ENCODE data around the gene CFAP74. TPM values are rescaled to one million over a fixed set of nuclear protein-coding genes. Genes with fewer than 3 reads are reported as not detected.

Gene CFAP74
- total RNA-seq, 4 donors from 2014 or later = not detected

DNA sequence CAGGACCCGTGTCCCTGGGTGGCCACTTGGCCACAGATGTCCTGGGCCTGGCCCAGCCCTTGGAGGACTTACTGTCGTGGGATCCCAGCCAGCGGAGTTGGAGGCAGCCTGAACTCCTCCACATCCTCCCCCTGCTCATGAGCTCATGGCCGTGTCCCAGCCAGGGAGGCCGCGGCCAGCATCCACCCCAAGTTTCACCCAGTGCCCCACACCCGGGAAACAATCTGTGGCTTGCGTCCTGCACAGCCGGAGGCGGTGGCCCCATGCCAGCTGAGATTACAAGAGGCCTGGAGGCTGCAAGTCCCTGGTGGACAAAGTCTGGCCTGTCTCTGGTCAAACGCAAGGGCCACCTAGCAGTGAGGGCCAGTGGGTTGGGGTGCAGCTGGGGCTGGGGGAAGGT is 57.0 kb downstream of the CFAP74 start:
- H3K4me3 ChIP-seq = no peak overlapping the region
- H3K27me3 ChIP-seq = peaks cover 0 to 13% of the 10 kb centered on the region in 2 donors
- H3K27ac ChIP-seq = no peak overlapping the region
- no peak for DNase-seq (ENCODE audit: low spot score in 2 of 2)
- H3K9me3 ChIP-seq = no peaks in the 10 kb centered on the region
- H3K36me3 ChIP-seq = no peaks in the 10 kb centered on the region
- 10 to 29% methylated on average over 6 of the region's 11 CpGs for WGBS, 2 donors
- TF ChIP-seq CTCF (IDR thresholded peaks at IDR 0.05) = no peak
- TF ChIP-seq POLR2A (IDR thresholded peaks at IDR 0.05) = no peak
- peak in 1 of 2 donors; percentile 17 for TF ChIP-seq EP300 (IDR thresholded peaks at IDR 0.05)
- peaks cover 0 to 17% (median 0%) of the 10 kb centered on the region in 4 donors for H3K4me1 ChIP-seq

DNA sequence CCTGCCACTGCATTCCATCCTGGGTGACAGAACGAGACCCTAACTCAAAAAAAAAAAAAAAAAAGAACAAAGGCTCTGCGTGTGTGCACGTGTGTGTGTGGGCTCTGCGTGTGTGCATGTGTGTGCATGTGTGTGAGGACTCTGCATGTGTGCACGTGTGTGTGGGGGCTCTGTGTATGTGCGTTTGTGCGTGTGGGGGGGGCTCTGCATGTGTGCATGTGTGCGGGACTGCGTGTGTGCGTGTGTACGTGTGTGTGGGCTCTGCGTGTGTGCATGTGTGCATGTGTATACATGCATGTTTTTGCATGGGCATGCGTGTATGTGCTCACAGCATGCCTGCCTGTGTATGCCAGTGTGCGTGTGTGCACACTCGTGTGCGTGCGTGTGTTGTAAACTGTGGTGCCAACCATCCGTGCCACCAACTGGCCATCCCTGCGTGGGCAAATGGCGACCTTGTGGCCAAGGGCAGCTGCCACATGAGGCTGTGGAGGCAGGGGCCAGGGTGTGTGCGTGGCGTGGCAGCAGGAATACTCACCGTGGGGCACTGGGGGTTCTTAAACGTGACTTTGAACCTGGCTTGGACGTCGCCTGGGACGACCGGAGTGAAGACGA is 57.7 kb downstream of the CFAP74 start:
- TF ChIP-seq EP300 (IDR thresholded peaks at IDR 0.05) (no peak), POLR2A (IDR thresholded peaks at IDR 0.05) (no peak), CTCF (IDR thresholded peaks at IDR 0.05) (no peak)
- H3K4me1 ChIP-seq = peaks cover 0 to 17% (median 0%) of the 10 kb centered on the region in 4 donors
- H3K9me3 ChIP-seq = no peaks in the 10 kb centered on the region
- no peak for DNase-seq (ENCODE audit: low spot score in 2 of 2)
- H3K4me3 ChIP-seq = no peak overlapping the region
- no peak overlapping the region for H3K27ac ChIP-seq
- H3K27me3 ChIP-seq = peaks cover 0 to 10% of the 10 kb centered on the region in 2 donors
- WGBS, 2 donors = 84 to 87% methylated on average over 29 of the region's 29 CpGs
- no peaks in the 10 kb centered on the region for H3K36me3 ChIP-seq

DNA sequence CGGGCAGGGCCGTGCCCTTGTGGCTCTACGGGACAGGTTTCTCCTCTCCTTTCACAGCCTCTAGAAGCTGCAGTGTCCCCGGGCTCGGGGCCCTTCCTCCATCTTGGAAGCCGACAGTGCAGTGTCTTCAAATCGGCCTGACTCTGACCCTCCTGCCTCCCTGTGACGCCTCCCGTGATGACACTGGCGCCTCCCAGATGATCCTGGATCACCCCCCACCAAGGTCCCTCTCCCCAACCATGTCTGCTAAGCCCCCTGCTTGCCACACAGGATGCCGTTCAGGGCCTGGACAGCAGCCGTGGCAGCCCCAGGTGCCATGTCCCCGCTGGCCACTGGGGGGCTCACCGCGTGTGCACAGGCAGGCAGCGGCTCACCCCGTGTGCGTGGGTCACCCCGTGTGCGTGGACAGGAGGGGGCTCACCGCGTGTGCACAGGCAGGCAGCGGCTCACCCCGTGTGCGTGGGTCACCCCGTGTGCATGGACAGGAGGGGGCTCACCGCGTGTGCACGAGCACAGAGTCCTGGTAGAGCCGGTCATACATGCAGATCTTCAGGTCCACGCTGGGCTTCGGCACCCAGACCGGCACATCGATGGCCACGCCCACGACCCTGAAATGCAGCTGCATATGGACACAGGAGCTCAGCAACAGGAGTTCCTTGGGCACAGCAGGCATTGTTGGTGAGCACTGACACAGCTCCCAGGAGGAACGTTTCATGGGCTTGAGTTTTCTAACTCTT is 59.6 kb downstream of the CFAP74 start:
- Histone ChIP-seq H3K9me3 (no peaks in the 10 kb centered on the region), H3K27ac (no peak overlapping the region), H3K36me3 (no peaks in the 10 kb centered on the region), H3K27me3 (peaks cover 0 to 20% of the 10 kb centered on the region in 2 donors), H3K4me1 (peaks cover 0 to 17% (median 0%) of the 10 kb centered on the region in 4 donors), H3K4me3 (no peak overlapping the region)
- peak in 1 of 2 donors; percentile 35 for DNase-seq (ENCODE audit: low spot score in 2 of 2)
- 19 to 22% methylated on average over 27 to 32 of the region's 37 CpGs for WGBS, 2 donors
- TF ChIP-seq CTCF (IDR thresholded peaks at IDR 0.05) (peak; percentile 84 to 96 (median 85)), EP300 (IDR thresholded peaks at IDR 0.05) (no peak)

DNA sequence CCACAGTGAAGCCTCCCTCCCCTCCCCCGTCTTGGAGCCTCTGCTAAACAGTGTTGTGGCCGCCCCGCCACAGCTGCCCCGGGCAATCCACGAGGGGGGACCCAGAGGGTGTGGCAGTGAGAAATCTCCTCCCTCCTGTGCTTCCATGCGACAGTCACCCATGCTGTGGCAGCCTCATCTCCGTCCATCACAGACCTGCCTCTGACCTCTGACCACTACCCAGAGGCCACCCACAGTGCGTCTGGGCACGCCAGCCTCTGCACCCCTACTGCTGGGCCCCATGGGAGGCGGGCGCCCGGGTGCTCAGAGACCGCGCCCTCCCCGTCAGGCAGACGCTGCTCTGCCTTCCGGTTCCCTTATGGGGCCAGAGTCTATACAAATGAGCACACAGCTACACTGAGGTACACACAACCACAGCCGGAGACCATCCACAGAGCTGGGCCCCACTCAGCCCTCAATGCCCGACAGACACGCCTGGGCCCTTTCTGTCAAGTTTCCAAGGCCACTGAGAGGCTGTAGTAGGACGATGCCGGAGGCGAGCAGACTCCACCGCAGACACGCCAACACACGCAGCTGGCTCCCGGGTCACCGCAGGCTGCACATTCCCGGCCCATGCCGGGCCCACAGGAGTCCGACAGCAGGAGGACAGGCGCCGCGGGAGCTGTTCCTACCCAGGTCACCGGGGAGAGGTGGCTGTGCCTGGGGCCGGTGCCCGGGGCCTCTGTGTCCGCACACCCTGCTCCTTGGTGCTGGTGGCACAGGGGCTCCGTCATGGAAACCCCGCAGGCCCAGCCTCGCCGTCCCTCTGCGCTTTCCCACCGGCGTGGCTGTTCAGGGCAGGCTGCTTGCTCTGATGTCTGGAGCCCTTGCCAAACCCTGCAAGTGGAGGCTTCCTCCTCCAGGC is 60.6 kb downstream of the CFAP74 start:
- Histone ChIP-seq H3K4me3 (no peak overlapping the region), H3K27me3 (peaks cover 0 to 20% of the 10 kb centered on the region in 2 donors), H3K4me1 (peaks cover 0 to 17% (median 0%) of the 10 kb centered on the region in 4 donors), H3K27ac (no peak overlapping the region), H3K36me3 (no peaks in the 10 kb centered on the region), H3K9me3 (no peaks in the 10 kb centered on the region)
- WGBS, 2 donors = 85 to 88% methylated on average over 12 to 21 of the region's 45 CpGs
- TF ChIP-seq EP300 (IDR thresholded peaks at IDR 0.05) (no peak), CTCF (IDR thresholded peaks at IDR 0.05) (no peak), POLR2A (IDR thresholded peaks at IDR 0.05) (no peak)
- DNase-seq (ENCODE audit: low spot score in 2 of 2) = no peak

Measured in tibial nerve (tissue), 4 donors.